HepG2 (cell line): ENCODE data around the gene TRIM37. TPM values are rescaled to one million over a fixed set of nuclear protein-coding genes. Genes with fewer than 3 reads are reported as not detected.

ENCODE experiments used
- ATRX ChIP-seq: sonication (generic); formaldehyde crosslinking; IDR thresholded peaks from 2 replicates; pipeline ENCODE4 v1.4.0; 2020; ENCODE audit warnings: missing genetic modification reagents, borderline replicate concordance
- ELF4 ChIP-seq: sonication (generic); formaldehyde crosslinking; IDR thresholded peaks from 2 replicates; pipeline ENCODE4 v1.5.0; 2020; ENCODE audit warnings: missing genetic modification reagents, mild to moderate bottlenecking, moderate library complexity, borderline replicate concordance
- HNRNPK ChIP-seq: fragments of 200-400 bp; formaldehyde crosslinking; IDR thresholded peaks from 2 replicates; pipeline ENCODE4 v1.6.1; 2018; ENCODE audit warnings: low read length, low read depth, moderate library complexity, mild to moderate bottlenecking; ENCODE audit not compliant: poor library complexity, severe bottlenecking
- HNRNPLL ChIP-seq: fragments of 200-400 bp; formaldehyde crosslinking; IDR thresholded peaks from 2 replicates; pipeline ENCODE4 v1.6.1; 2017; ENCODE audit warnings: mild to moderate bottlenecking, low read depth, low read length; ENCODE audit not compliant: poor library complexity, severe bottlenecking
- ZNF232 ChIP-seq: sonication (generic); formaldehyde crosslinking; IDR thresholded peaks from 2 replicates; pipeline ENCODE4 v1.4.0; 2020; ENCODE audit warnings: missing genetic modification reagents, borderline replicate concordance
- ZNF30 ChIP-seq: sonication (generic); formaldehyde crosslinking; IDR thresholded peaks from 2 replicates; pipeline ENCODE4 v1.5.0; 2020; ENCODE audit warnings: mild to moderate bottlenecking, missing genetic modification reagents
- ZNF749 ChIP-seq: sonication (generic); formaldehyde crosslinking; IDR thresholded peaks from 2 replicates; pipeline ENCODE4 v1.8.0; 2022; ENCODE audit warnings: mild to moderate bottlenecking, missing genetic modification reagents, moderate library complexity, borderline replicate concordance
- polyA plus RNA-seq, 8 experiments: library from polyadenylated mRNA; depleted of rRNA in 3 of 8; stranded (reverse) in 7 of 8; unstranded in 1 of 8; fragments of >200 nt; fragmentation: Illumina TruSeq in 4 of 8; extraction: Trizol in 4 of 8; gene quantifications; 2 replicates each; pipeline versions ENCODE4 v1.2.1 to v1.2.3, GENCODE V29; 2011 to 2016; ENCODE audit warnings: low read depth in 4 of 8, missing spikeins in 1 of 8, mixed read lengths in 1 of 8; ENCODE audit not compliant: insufficient read depth in 1 of 8
- total RNA-seq, 5 experiments: library from RNA; depleted of rRNA; stranded (reverse); fragments of >200 nt; fragmentation: Illumina TruSeq; extraction: Trizol; gene quantifications; 2 replicates each; pipeline ENCODE4 v1.2.3, GENCODE V29; 2016; ENCODE audit warnings: low read depth in 1 of 5
- TF ChIP-seq, protein P1 (sequence below): sonication (generic); formaldehyde crosslinking; IDR thresholded peaks from 2 replicates; pipeline ENCODE4 v1.9.0; 2022; ENCODE audit warnings: missing genetic modification reagents, mild to moderate bottlenecking, borderline replicate concordance
- TF ChIP-seq, protein P2 (sequence below): fragments of 450-650 bp; IDR thresholded peaks from 2 replicates; pipeline ENCODE4 v1.6.1; 2017
- TF ChIP-seq, protein P3 (sequence below): sonication (generic); formaldehyde crosslinking; IDR thresholded peaks from 2 replicates; pipeline ENCODE4 v1.5.1; 2020; ENCODE audit warnings: mild to moderate bottlenecking, missing genetic modification reagents, moderate library complexity
- TF ChIP-seq, protein P4 (sequence below): sonication (generic); formaldehyde crosslinking; IDR thresholded peaks from 2 replicates; pipeline ENCODE4 v1.4.0; 2020; ENCODE audit warnings: mild to moderate bottlenecking, missing genetic modification reagents
- TF ChIP-seq, protein P5 (sequence below): fragments of 450-650 bp; IDR thresholded peaks from 2 replicates; pipeline ENCODE4 v1.6.1; 2017; ENCODE audit warnings: mild to moderate bottlenecking

Gene TRIM37
- total and polyA plus RNA-seq, 2 of the 13 experiments (the other 11 are each of a cell fraction or from before 2014, with no cell fraction given): 12.4 to 39.1 TPM

DNA sequence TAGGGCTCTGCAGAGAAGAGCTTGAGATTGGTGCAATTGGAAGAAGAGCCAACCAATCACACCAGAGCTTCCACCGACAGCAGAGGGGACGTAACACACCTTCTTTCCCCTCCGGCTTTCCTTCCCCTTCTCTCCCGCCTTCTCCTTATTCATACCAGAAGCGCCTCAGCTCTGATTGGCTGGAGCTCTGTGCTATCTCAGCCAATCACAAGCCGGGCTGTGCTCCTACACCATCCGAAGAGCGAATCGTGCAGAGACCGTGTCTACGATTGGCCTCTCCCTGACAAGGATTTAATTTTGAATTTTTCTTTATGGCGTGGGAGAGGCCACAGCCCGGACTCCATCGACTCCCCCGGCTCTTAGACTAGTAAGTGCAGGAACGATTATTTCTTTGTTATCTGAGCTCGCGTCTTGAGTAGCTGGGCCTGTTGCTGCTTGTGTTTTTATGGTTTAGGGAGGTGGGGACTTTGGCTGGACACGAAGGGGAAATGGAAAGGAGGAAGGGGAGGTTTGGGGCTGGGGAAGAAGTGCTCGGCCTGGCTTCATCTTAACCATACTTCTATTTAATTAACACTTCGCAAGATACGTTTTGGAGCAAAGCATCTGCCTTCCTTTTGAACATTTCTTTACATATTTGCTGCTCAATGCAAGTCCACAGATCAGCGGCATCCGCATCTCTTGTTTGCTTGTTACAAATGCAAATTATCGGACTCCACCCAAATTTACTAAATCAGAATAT is 48.9 kb upstream of the TRIM37 start, which contains the start of gene PRR11 (continued):
- TF ChIP-seq, protein P1, sequence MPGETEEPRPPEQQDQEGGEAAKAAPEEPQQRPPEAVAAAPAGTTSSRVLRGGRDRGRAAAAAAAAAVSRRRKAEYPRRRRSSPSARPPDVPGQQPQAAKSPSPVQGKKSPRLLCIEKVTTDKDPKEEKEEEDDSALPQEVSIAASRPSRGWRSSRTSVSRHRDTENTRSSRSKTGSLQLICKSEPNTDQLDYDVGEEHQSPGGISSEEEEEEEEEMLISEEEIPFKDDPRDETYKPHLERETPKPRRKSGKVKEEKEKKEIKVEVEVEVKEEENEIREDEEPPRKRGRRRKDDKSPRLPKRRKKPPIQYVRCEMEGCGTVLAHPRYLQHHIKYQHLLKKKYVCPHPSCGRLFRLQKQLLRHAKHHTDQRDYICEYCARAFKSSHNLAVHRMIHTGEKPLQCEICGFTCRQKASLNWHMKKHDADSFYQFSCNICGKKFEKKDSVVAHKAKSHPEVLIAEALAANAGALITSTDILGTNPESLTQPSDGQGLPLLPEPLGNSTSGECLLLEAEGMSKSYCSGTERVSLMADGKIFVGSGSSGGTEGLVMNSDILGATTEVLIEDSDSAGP (CRISPR knock-in tag): no peak
- TF ChIP-seq ATRX (CRISPR knock-in tag) (no peak), HNRNPLL (no peak), ZNF30 (CRISPR knock-in tag) (no peak), ZNF749 (CRISPR knock-in tag) (peak; percentile 94), ELF4 (CRISPR knock-in tag) (no peak), ZNF232 (CRISPR knock-in tag) (no peak), HNRNPK (peak; percentile 54)
- TF ChIP-seq, protein P2, sequence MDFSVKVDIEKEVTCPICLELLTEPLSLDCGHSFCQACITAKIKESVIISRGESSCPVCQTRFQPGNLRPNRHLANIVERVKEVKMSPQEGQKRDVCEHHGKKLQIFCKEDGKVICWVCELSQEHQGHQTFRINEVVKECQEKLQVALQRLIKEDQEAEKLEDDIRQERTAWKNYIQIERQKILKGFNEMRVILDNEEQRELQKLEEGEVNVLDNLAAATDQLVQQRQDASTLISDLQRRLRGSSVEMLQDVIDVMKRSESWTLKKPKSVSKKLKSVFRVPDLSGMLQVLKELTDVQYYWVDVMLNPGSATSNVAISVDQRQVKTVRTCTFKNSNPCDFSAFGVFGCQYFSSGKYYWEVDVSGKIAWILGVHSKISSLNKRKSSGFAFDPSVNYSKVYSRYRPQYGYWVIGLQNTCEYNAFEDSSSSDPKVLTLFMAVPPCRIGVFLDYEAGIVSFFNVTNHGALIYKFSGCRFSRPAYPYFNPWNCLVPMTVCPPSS: no peak
- TF ChIP-seq, protein P3, sequence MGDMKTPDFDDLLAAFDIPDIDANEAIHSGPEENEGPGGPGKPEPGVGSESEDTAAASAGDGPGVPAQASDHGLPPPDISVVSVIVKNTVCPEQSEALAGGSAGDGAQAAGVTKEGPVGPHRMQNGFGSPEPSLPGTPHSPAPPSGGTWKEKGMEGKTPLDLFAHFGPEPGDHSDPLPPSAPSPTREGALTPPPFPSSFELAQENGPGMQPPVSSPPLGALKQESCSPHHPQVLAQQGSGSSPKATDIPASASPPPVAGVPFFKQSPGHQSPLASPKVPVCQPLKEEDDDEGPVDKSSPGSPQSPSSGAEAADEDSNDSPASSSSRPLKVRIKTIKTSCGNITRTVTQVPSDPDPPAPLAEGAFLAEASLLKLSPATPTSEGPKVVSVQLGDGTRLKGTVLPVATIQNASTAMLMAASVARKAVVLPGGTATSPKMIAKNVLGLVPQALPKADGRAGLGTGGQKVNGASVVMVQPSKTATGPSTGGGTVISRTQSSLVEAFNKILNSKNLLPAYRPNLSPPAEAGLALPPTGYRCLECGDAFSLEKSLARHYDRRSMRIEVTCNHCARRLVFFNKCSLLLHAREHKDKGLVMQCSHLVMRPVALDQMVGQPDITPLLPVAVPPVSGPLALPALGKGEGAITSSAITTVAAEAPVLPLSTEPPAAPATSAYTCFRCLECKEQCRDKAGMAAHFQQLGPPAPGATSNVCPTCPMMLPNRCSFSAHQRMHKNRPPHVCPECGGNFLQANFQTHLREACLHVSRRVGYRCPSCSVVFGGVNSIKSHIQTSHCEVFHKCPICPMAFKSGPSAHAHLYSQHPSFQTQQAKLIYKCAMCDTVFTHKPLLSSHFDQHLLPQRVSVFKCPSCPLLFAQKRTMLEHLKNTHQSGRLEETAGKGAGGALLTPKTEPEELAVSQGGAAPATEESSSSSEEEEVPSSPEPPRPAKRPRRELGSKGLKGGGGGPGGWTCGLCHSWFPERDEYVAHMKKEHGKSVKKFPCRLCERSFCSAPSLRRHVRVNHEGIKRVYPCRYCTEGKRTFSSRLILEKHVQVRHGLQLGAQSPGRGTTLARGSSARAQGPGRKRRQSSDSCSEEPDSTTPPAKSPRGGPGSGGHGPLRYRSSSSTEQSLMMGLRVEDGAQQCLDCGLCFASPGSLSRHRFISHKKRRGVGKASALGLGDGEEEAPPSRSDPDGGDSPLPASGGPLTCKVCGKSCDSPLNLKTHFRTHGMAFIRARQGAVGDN (CRISPR knock-in tag): no peak
- TF ChIP-seq, protein P4, sequence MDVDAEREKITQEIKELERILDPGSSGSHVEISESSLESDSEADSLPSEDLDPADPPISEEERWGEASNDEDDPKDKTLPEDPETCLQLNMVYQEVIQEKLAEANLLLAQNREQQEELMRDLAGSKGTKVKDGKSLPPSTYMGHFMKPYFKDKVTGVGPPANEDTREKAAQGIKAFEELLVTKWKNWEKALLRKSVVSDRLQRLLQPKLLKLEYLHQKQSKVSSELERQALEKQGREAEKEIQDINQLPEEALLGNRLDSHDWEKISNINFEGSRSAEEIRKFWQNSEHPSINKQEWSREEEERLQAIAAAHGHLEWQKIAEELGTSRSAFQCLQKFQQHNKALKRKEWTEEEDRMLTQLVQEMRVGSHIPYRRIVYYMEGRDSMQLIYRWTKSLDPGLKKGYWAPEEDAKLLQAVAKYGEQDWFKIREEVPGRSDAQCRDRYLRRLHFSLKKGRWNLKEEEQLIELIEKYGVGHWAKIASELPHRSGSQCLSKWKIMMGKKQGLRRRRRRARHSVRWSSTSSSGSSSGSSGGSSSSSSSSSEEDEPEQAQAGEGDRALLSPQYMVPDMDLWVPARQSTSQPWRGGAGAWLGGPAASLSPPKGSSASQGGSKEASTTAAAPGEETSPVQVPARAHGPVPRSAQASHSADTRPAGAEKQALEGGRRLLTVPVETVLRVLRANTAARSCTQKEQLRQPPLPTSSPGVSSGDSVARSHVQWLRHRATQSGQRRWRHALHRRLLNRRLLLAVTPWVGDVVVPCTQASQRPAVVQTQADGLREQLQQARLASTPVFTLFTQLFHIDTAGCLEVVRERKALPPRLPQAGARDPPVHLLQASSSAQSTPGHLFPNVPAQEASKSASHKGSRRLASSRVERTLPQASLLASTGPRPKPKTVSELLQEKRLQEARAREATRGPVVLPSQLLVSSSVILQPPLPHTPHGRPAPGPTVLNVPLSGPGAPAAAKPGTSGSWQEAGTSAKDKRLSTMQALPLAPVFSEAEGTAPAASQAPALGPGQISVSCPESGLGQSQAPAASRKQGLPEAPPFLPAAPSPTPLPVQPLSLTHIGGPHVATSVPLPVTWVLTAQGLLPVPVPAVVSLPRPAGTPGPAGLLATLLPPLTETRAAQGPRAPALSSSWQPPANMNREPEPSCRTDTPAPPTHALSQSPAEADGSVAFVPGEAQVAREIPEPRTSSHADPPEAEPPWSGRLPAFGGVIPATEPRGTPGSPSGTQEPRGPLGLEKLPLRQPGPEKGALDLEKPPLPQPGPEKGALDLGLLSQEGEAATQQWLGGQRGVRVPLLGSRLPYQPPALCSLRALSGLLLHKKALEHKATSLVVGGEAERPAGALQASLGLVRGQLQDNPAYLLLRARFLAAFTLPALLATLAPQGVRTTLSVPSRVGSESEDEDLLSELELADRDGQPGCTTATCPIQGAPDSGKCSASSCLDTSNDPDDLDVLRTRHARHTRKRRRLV (CRISPR knock-in tag): no peak
- TF ChIP-seq, protein P5, sequence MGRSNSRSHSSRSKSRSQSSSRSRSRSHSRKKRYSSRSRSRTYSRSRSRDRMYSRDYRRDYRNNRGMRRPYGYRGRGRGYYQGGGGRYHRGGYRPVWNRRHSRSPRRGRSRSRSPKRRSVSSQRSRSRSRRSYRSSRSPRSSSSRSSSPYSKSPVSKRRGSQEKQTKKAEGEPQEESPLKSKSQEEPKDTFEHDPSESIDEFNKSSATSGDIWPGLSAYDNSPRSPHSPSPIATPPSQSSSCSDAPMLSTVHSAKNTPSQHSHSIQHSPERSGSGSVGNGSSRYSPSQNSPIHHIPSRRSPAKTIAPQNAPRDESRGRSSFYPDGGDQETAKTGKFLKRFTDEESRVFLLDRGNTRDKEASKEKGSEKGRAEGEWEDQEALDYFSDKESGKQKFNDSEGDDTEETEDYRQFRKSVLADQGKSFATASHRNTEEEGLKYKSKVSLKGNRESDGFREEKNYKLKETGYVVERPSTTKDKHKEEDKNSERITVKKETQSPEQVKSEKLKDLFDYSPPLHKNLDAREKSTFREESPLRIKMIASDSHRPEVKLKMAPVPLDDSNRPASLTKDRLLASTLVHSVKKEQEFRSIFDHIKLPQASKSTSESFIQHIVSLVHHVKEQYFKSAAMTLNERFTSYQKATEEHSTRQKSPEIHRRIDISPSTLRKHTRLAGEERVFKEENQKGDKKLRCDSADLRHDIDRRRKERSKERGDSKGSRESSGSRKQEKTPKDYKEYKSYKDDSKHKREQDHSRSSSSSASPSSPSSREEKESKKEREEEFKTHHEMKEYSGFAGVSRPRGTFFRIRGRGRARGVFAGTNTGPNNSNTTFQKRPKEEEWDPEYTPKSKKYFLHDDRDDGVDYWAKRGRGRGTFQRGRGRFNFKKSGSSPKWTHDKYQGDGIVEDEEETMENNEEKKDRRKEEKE: no peak
